NCI-H187 treated with DMSO at 0.1 percent for 48 hours (cell line): Measurements from ENCODE around the gene RHPN2.
"Not testable (repeated sequence)": the region's sequence is repeated elsewhere in the genome, so short reads cannot be mapped to it uniquely, and the experiment has no call there.

Experiments
- DNase-seq: peaks from one replicate; lab custom pipeline; 2025; lab: John Stamatoyannopoulos, UW

The RHPN2 gene

GRCh38 chr19:33026602-33027001, 38.1 kb downstream of the RHPN2 start:
- DNase-seq, result not testable (repeated sequence)

GRCh38 chr19:33025468-33026238, 39.0 kb downstream of the RHPN2 start:
- not testable (repeated sequence) for DNase-seq

GRCh38 chr19:33024398-33024797, 40.3 kb downstream of the RHPN2 start:
- DNase-seq, result no peak

GRCh38 chr19:33022472-33023116, 42.1 kb downstream of the RHPN2 start:
- no peak for DNase-seq

- DNase-seq, result not testable (repeated sequence)
Observed at GRCh38 chr19:33010891-33011290, 53.8 kb downstream of the RHPN2 start.

GRCh38 chr19:33008738-33009137, 56.0 kb downstream of the RHPN2 start:
- no peak for DNase-seq

- no peak for DNase-seq
Observed at GRCh38 chr19:33005440-33005839, 59.2 kb downstream of the RHPN2 start.

GRCh38 chr19:33003424-33004024, 61.2 kb downstream of the RHPN2 start:
- DNase-seq, result not testable (repeated sequence)

- DNase-seq, result not testable (repeated sequence)
Observed at GRCh38 chr19:33002126-33002865, 62.4 kb downstream of the RHPN2 start.

- no peak for DNase-seq
Observed at GRCh38 chr19:33000910-33001309, 63.8 kb downstream of the RHPN2 start.

GRCh38 chr19:33000510-33000909, 64.2 kb downstream of the RHPN2 start:
- no peak for DNase-seq

GRCh38 chr19:32998722-32999121, 66.0 kb downstream of the RHPN2 start:
- no peak for DNase-seq

- DNase-seq, result no peak
Observed at GRCh38 chr19:32997716-32998355, 66.9 kb downstream of the RHPN2 start.

- not testable (repeated sequence) for DNase-seq
Observed at GRCh38 chr19:32997061-32997464, 67.6 kb downstream of the RHPN2 start.

- DNase-seq, result not testable (repeated sequence)
Observed at GRCh38 chr19:32995966-32996365, 68.7 kb downstream of the RHPN2 start.

GRCh38 chr19:32988724-32989123, 76.0 kb downstream of the RHPN2 start:
- DNase-seq, result no peak

- not testable (repeated sequence) for DNase-seq
Observed at GRCh38 chr19:32988254-32988653, 76.4 kb downstream of the RHPN2 start.

- DNase-seq, result not testable (repeated sequence)
Observed at GRCh38 chr19:32982488-32982887, 82.2 kb downstream of the RHPN2 start.

- DNase-seq, result not testable (repeated sequence)
Observed at GRCh38 chr19:32979807-32980206, 84.9 kb downstream of the RHPN2 start.

- not testable (repeated sequence) for DNase-seq
Observed at GRCh38 chr19:32977813-32978212, 86.9 kb downstream of the RHPN2 start.

GRCh38 chr19:32977280-32977679, 87.4 kb downstream of the RHPN2 start:
- DNase-seq, result no peak
